HG02973 (cell line): Measurements from ENCODE around the gene ZNF771.

Source experiments
- ATAC-seq: cut with Tn5 transposase; IDR thresholded peaks from one replicate; pipeline ENCODE4 v1.9.1; 2021; ENCODE audit warnings: moderate library complexity; ENCODE audit not compliant: unreplicated experiment

Gene ZNF771

DNA sequence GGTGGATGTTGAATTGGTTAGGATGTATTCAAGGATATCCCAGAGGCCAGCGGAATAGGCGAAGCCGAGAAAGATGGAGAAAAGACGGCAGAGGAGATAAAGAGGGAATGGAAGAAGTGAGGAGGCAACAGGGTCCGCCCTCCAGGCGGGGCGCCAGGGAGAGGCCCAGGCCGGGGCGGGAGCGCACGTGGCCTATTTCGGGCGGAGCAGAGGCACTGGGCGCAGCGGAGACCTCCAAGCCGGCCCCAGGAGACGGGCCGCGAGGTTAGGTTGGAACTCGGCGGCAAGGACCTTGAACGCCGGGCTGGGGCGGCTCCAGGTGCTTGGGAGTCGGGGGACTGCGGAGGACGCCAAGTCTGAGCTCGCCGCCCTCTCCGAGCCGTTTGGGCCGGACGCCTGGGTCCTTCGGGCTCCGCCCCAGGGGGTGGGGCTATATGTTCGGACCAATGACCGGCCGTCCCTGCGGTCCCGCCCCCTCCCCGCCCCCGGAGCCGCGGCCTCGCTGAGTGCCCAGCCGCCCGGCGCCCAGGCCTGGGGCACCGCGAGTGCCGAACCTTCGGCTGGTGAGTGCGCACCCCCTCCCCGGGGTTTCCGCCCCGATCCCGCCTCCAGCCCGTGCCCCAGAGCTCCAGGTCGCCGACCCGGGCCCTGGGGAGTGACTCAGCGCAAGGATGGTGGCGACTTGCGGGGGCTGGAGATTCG, at the start of gene ZNF771:
TSS of gene ZNF771 (plus strand) at position 505 of the 702 bp plus-strand sequence. CDS start 448 bp downstream, outside the sequence.
- ATAC-seq: peak; percentile 58

DNA sequence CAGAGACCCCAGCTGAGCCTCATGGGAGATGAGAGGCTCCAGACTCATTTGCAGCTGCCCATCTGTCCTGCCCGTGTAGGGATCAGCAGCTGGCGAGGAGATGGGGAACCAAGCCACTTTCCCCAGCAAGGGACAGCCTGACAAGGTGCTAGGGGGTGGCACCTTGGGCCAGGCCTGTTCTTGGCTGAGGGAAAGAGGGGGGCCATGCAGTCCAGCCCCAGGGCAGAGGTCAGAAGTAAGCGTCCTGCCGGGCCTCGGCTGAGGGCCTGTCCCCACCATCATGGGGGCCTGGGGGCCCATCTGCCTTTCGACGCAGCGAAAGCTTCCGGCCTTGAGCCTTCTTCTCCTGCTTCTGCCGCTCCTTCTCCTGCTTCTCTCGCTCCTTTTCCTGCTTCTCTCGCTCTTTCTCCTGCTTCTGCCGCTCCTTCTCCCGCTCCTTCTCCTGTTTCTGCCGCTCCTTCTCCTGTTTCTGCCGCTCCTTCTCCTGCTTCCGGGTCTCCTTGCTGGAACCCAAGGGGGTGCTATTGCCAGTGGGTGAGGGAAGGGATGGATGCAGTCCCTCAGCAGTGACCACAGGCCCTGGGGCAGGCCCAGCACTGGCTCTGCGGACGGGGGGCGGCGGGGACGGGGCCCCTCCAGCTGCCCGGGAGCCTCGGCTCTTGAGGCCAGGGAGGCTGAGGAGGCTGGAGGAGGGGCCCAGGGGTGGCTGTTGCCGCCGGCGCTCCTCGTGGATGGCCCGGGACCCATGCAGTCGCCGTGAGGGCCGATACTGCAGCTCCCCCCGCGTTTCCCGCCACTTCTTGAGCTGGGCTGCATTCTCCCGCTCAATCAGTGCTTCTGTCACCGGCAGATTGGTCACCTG, 49.5 kb upstream of the ZNF771 start:
- ATAC-seq: no peak

DNA sequence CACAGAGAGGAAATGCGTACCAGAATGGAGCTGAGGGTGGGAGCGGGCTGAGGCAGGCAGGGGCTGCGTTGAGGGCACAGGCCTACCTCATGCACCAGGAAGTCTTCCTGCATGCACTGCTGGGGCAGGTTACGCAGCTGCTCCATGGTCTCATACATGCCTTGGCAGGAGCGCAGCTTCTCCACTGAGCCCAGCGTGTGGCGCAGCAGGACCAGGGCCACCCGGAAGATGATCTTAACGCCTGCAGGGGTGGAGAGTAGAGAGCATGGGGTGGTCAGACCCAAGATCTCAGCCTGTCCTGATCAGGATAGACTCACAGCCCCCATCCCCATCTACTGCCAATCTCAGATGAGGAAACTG, 48.8 kb upstream of the ZNF771 start:
- no peak for ATAC-seq

DNA sequence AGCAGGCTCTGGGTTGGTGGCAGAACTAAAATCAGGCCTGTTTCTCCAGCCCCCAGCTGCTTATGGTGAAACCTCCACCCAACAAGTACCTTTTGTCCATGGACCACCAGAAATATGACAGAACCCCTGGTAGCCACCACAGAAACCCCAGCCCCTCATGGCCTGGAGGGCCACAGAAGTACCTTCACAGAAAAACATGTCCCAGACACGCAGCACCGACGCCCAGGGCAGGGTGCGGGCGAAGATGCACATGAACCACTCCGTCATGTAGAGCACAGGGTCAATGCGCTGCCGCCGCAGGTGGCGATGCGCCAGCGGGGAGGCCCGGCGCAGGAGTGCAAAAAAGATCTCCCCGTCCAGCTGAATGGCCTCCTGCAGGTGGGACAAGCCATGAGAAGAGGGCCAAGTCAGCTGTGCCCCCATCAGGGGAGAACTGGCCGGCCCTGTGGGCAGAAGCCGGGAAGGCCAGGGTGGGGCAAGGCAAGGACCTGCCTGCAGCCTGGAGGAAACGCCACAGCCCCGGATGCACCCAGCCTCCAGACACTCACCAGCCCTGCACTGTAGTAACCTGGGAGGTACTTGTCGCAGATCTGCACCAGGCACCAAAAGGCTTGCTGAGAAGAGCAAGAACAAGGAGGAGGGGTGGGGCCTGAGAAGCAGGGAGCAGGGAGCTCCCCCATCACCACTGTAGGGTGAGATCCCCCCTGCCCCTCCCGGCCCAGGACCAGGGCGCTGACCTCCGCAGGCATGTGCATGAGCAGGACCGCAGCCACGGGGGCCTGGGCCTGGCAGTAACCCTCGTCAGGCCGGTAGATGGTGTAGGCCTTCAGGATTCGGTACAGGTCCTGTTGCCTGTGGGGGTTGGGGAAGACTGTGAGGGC, 48.2 kb upstream of the ZNF771 start:
- no peak for ATAC-seq

DNA sequence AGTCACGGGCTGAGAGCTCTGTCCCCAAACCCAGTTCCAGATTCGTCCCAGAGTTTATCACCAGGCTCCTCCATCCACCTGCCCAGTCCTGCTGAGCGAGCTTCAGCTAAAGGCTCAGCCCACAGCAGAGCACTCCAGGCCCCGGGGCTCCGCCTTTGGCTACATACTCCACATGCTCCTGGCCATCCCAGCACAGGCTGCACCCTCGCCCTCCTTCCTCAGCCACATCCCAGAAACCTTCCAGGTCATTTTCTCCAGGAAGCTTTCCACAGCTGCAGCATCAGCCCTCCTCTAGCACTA, 47.6 kb upstream of the ZNF771 start:
- no peak for ATAC-seq

DNA sequence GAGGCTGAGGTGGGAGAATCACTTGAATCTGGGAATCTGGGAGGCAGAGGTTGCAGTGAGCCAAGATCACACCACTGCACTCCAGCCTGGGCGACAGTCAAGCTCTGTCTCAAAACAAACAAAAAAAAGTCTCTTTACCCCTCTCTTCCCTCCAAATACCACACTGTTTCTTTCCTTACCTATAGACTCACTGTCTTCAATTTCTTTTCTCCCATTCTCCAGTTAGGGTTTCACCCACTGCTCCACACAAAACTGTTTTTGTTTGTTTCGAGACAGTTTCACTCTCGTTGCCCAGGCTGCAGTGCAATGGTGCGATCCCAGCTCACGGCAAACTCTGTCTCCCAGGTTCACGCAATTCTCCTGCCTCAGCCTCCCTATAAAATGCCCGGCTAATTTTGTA, 46.2 kb upstream of the ZNF771 start:
- no peak for ATAC-seq

DNA sequence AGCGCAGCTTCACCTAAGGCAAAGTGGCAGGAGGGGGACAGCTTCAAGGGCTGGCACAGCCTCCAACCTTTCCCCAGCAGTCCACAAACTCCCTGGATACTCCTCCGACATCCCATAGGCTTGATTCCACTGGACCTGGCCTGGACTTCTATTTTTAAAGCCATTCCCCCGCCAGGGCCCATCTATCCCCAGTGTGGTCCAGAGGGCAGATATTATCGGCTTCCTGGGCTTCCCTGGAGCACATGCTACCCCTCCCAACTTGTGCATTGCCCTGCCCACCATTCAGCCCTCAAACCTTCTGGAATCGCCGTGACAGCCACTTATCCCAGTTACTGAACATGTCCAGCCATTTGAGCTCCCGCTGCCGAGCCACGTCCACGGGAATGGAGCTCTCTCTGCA, 42.2 kb upstream of the ZNF771 start:
- no peak for ATAC-seq

DNA sequence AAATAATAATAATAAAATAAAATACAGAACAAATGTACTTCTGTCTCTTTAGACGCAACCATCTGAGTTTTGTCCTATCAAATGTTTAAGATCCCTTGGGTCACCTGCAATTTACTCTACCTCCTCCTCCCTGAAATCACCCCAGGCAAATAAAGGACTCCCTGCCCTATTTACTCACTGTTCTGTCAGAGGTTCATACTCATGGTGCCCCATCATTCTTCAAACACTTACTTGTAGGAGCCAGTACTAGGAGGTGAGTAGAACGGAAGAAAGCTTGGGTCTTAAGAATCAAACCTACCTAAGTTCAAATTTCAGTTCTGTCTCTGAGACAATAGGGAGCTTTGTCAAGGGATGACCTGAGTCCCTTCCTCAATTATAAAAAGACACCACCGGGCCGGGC, 40.9 kb upstream of the ZNF771 start:
- ATAC-seq: no peak

DNA sequence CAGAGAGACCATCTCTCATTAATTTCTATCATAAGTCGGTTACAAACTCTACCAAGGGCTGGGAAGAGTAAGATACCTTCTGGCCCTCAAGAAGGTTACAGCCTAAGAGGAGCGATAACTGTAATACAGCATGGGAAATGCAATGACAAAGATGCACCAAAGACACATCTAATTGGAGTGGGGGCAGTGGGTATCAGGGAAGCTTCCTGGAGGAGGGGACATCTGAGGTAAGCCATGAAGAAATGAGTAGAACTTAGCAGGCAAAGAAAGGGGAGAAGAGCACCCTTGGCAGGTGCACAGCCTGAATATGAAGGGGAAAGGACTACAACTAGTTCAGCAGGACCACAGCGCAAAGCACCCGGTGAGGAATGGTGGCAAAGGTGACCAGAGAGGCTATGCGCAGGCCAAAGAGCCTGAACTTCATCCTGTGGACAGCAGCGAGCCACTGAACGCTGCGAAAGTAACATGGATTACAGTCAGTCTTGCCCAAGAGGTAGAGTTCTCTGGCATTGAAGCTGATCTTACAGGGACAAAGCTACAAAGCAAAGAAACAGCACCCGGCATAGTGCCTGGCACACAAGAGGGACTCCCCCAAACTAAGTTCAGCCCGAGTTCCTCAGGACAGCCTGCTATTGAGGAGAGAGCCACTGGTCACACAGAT, 39.9 kb upstream of the ZNF771 start:
- no peak for ATAC-seq

DNA sequence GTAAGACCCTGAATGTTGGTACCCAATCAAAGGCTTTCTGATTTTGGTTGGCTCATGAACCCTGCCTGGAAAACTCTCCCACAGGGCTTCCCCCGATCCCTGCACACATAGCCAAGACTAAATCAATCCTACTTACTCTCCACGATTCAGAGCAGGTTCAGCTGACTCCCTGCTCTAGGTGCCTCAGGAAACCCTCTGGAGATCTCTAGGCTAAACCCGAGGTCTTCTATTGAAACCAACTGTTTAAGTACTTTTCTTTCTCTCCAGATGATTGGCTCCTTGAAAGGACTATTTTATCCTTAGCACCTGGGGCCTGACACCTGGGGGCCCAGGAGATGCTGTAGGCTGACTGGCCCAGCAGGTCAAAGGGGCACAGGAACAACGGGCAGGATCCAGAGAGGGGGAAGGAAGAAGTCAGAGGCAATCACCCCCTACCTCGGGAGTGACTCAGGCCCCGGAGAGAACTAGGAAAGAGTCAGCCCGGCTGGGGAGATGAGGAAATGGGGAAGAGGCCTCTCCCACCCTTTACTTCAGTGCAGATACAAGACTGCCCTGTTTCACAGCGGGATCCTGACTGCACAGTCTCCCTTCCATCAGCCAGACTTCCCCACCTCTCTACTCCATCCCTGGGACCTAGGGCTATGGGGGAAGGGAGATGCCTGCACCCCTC, 39.1 kb upstream of the ZNF771 start:
- ATAC-seq: no peak

DNA sequence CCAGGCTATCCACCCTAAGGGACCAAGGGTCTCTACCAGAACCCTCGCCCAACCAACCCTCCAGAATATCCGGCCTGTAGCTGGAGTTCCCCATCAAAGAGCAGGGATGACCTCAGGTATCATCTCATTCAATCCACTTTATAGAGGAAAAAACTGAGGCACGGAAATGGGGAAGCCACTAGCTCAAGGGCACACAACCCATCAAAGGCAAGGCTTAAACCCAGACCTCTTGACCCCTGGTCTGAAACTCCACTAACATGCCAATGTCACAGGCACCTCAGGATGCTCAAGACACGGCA, 38.7 kb upstream of the ZNF771 start:
- ATAC-seq: no peak

DNA sequence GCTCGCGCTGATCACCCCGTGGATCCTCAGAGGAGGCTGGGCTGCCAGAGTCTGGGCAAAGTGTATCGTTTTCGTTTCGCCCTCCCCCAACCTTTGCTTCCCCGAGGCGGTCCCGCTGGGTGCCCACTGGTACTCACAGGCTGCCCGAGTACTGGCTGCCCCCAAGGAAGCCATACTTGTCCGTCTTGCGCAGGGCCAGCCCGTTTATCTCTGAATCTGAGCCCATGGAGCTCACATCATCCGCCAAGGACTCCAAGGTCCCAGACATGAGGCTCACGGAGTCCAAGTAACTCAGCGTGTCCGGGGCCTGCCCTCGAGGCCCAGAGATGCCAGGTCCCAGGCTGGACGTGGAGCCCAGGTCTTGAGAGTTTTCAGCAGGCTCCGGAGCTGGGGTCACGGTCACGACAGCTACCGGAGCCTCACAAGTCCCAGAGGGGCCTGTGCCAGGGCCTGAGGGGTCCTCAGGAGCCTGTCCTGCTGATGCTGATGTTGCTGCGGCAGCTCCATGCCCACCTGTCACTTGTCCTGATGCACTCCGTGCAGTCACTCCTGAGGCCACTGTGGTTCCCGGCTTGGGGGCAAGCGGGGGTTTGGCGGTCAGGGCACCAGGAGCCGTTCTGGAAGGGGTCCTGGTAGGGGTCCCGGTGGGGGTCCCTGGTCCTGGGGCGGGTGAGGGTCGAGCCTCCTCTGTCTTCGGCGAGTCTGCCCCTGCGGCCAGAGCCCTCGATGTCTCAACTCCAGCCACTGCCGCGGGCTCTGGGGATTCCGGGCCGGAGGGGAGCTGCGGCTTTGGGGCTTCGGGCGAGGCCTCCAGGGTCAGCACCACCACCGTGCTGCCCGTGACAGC, 38.1 kb upstream of the ZNF771 start:
- ATAC-seq: no peak

DNA sequence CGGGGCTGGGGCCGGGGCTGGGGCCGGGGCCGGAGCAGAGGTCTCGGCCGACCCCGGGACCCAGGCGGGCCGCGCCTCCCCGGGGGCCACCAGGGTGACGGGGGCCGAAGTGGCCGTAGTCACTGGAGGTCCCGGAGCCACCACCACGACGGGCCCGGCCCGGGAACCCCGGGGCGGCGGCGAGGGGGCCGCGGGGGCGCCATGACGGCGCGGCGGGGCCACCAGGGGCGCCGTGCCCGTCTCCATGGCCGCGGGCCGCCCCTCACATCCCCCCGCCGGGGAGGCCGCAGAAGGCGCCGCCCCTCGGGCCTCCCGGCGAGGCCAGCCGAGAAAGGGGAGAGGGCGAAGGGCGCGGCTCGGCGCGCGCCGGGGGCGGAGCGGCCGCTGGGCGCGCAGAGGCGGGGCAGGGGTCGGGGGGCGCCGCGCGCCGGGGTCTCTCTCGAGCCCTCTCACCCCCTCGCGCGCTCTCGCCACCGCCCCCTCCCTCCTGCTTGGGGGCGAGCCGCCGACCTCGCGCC, 37.4 kb upstream of the ZNF771 start:
- ATAC-seq: peak; percentile 4

DNA sequence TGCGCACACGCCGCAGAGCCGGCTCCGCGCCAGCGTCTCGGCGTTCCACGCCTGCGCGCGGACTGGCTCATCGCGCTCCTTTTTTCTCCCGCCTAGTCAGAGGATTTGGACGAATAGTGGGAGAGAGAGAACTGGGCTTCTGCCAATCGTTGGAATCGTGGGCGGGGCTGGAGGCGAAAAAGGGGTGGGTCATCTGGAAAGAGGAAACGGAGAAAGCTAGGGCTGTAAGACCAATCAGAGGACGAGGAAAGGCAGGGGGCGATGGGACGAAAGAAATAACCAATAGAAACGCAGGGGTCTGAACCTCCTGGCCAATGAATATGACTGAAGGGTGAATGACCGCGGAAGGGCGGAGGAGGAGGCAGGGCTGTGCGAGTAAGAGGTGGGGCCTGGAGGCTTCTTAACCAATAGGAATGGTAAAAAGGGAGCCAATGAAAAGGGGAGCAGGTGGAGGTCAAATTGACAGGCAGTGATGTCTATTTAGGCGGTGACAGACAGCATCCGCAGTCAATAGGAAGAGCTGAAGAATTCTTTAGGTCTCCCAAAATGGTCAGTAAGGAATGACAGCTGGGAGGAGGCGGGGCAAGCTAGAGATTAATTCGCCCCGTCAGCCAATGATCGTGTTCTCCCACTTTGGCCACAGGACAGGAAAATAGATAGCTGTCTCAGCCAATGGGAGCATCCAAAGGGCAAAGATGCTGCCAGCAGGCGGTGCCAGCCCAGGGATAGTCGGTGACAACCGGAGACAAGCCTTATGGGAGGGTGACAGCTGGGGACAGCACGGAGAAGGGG, 36.8 kb upstream of the ZNF771 start, which contains the start of gene TBC1D10B:
TSS of gene TBC1D10B (minus strand) at position 39 of the 792 bp plus-strand sequence. CDS start 311 bp downstream, outside the sequence.
- peak; percentile 77 for ATAC-seq

DNA sequence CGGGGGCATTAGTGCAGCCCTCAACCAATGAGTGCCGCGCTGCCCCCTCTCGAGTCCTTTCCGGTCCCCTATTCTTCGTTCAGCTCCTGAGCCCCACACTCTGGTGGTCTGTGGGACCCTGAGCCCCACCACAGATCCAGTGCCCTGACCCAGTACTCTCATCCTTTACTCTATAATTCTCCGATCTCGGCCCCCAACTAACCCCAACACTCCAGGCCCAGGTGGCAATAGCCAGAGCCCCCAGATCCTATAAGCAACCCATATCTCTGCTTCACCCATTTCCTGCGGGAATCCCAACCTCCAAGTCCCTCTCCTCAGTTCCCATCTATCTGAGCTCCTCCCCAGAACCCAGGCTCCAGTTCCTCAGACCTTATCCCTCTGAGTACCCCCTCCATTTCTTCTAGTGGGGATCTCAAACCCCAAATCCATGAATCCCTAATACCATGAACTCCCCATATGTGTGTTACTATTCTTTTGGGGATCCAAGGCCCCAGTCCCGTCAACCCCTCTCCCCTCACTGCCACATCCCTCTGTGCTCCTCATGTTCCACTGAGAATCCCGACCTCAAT, 36.1 kb upstream of the ZNF771 start:
- ATAC-seq: no peak

DNA sequence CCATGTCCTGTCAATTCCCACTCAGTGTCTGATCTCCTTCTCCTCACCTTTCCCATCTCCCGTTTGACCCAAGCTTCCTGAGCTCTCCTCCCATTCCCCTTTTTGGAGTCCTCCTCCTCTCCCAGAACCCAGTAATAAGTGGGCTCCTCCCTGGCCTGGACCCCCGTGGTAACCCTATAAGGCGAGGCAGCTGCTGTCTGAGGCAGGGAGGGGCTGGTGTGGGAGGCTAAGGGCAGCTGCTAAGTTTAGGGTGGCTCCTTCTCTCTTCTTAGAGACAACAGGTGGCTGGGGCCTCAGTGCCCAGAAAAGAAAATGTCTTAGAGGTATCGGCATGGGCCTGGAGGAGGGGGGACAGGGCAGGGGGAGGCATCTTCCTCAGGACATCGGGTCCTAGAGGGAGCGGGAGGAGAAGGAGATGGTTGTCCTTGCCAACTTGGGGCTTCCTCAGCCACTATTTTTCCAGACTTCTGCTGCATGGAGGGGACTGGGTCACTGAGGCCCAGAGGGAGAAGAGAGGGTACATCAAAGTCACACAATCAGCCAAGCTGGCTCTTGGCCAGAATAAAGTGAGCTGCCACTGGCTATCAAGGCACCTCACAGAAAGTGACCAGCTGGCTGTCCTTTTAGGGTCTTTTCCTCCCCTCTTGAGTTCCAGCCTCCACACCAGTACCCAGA, 35.2 kb upstream of the ZNF771 start:
- ATAC-seq: no peak

DNA sequence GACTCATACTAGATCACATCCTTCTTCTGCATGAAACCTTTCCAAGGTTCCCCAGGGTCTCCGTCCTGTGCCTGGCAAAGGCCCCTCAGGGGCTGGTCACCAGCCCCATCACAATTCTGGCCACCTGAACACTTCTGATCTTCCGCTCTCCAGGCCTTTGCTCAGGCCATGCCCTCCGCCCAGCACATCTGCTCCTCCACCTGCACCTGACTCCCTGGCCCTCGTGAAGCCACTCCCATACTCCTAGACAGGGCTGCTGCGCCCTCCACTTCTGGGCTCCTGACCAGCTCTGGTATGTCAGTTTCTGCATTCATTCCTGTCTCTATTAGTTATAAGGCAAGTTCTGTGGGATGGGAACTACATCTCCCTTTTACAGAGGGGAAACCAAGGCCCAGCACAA, 34.7 kb upstream of the ZNF771 start:
- no peak for ATAC-seq

DNA sequence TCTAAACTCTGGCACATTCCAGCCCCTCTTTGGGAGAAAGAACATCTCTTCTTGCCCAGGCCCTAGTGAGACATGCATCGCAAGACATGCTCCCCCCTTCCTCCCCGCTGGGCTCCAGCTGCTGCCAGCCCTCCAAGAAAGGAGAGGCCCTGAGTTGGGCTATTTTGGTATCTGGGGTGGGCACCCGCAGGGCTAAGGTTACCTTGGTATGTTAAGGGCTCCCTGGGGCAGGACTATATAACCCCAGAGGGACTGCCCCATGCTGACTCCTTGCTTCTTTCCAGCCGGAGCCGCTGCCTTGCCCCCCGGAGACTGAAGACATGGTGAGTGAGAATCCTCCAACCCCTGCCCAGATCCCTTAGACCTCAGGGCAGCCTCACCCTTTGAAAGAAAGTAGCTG, 32.9 kb upstream of the ZNF771 start, which contains the start of gene MYL11:
TSS of gene MYL11 (plus strand) at position 265 of the 400 bp plus-strand sequence. CDS start at position 321, 56 bp downstream.
- no peak for ATAC-seq
